Measurements from ENCODE around the gene FGF10. TPM values are rescaled to one million over a fixed set of nuclear protein-coding genes. Genes with fewer than 3 reads are reported as not detected.

Gene FGF10
- total RNA-seq, 2 donors from 2014 or later, result 0.44 to 3.8 TPM

GRCh38 chr5:44266882-44267576 lies 122.2 kb downstream of the FGF10 start:
- no peak overlapping the region for H3K4me3 Mint-ChIP-seq
- Histone ChIP-seq H3K36me3 (ENCODE audit: control insufficient read depth, insufficient read depth, low read length) (no peaks in the 10 kb centered on the region), H3K9ac (ENCODE audit: extremely low read depth, low read length, poor library complexity, severe bottlenecking) (no peak overlapping the region), H3K4me1 (ENCODE audit: control insufficient read depth, insufficient read depth, low read length) (peaks cover 6% of the 10 kb centered on the region), H3K4me3 (ENCODE audit: low read length) (peak overlapping the region; percentile 66), H3K27ac (ENCODE audit: low read depth, low read length) (peak overlapping the region; percentile 12), H3K9me3 (ENCODE audit: control insufficient read depth, low read length) (no peaks in the 10 kb centered on the region), H3K27me3 (ENCODE audit: control insufficient read depth, insufficient read depth, low read length, poor library complexity, severe bottlenecking) (no peaks in the 10 kb centered on the region)
- H3K27me3 Mint-ChIP-seq (ENCODE audit: insufficient read depth), result no peaks in the 10 kb centered on the region
- 80 to 85% methylated on average over 1 to 2 of the region's 2 CpGs for WGBS, 2 experiments (ENCODE audit: insufficient coverage in 1 of 2, insufficient read length in 1 of 2)
- peaks cover 7% of the 10 kb centered on the region for H3K4me1 Mint-ChIP-seq
- no peak for TF ChIP-seq CTCF (conservative IDR thresholded peaks at IDR 0.05)
- DNase-seq, result no peak
- H3K36me3 Mint-ChIP-seq (ENCODE audit: low read depth), result no peaks in the 10 kb centered on the region
- no peaks in the 10 kb centered on the region for H3K9me3 Mint-ChIP-seq
- no peak overlapping the region for H3K27ac Mint-ChIP-seq

GRCh38 chr5:44265713-44266112 lies 123.5 kb downstream of the FGF10 start:
- Histone ChIP-seq H3K9me3 (ENCODE audit: control insufficient read depth, low read length) (no peaks in the 10 kb centered on the region), H3K9ac (ENCODE audit: extremely low read depth, low read length, poor library complexity, severe bottlenecking) (no peak overlapping the region), H3K27me3 (ENCODE audit: control insufficient read depth, insufficient read depth, low read length, poor library complexity, severe bottlenecking) (no peaks in the 10 kb centered on the region), H3K4me1 (ENCODE audit: control insufficient read depth, insufficient read depth, low read length) (peaks cover 6% of the 10 kb centered on the region), H3K36me3 (ENCODE audit: control insufficient read depth, insufficient read depth, low read length) (no peaks in the 10 kb centered on the region), H3K27ac (ENCODE audit: low read depth, low read length) (peak overlapping the region; percentile 85), H3K4me3 (ENCODE audit: low read length) (no peak overlapping the region)
- no peak overlapping the region for H3K4me3 Mint-ChIP-seq
- H3K27me3 Mint-ChIP-seq (ENCODE audit: insufficient read depth), result no peaks in the 10 kb centered on the region
- H3K27ac Mint-ChIP-seq, result no peak overlapping the region
- no peak for DNase-seq
- no peaks in the 10 kb centered on the region for H3K9me3 Mint-ChIP-seq
- no peak for TF ChIP-seq CTCF (conservative IDR thresholded peaks at IDR 0.05)
- H3K4me1 Mint-ChIP-seq, result peaks cover 7% of the 10 kb centered on the region
- H3K36me3 Mint-ChIP-seq (ENCODE audit: low read depth), result no peaks in the 10 kb centered on the region

- Histone ChIP-seq H3K9ac (ENCODE audit: extremely low read depth, low read length, poor library complexity, severe bottlenecking) (no peak overlapping the region), H3K9me3 (ENCODE audit: control insufficient read depth, low read length) (no peaks in the 10 kb centered on the region), H3K4me1 (ENCODE audit: control insufficient read depth, insufficient read depth, low read length) (peaks cover 4% of the 10 kb centered on the region), H3K36me3 (ENCODE audit: control insufficient read depth, insufficient read depth, low read length) (no peaks in the 10 kb centered on the region), H3K4me3 (ENCODE audit: low read length) (no peak overlapping the region), H3K27me3 (ENCODE audit: control insufficient read depth, insufficient read depth, low read length, poor library complexity, severe bottlenecking) (no peaks in the 10 kb centered on the region), H3K27ac (ENCODE audit: low read depth, low read length) (no peak overlapping the region)
- Mint-ChIP-seq H3K9me3 (no peaks in the 10 kb centered on the region), H3K4me1 (peaks cover 18% of the 10 kb centered on the region), H3K27ac (no peak overlapping the region), H3K36me3 (ENCODE audit: low read depth) (no peaks in the 10 kb centered on the region), H3K27me3 (ENCODE audit: insufficient read depth) (no peaks in the 10 kb centered on the region), H3K4me3 (no peak overlapping the region)
- DNase-seq, result no peak
- TF ChIP-seq CTCF (conservative IDR thresholded peaks at IDR 0.05), result no peak
Measured at GRCh38 chr5:44260793-44261192, 128.4 kb downstream of the FGF10 start.

Data from endodermal cell (in vitro differentiated cells).